ENCODE results near the gene ANXA10. TPM values are rescaled to one million over a fixed set of nuclear protein-coding genes. Genes with fewer than 3 reads are reported as not detected.
"Not testable (repeated sequence)": the region's sequence is repeated elsewhere in the genome, so short reads cannot be mapped to it uniquely, and the experiment has no call there.

ANXA10 gene
- polyA plus RNA-seq, 2 donors, result 0.02 to 0.51 TPM

- no peaks in the 10 kb centered on the region for H3K9me3 ChIP-seq (ENCODE audit: control insufficient read depth in 2 of 2, insufficient read depth in 1 of 2, low read depth in 1 of 2, low read length in 1 of 2)
These were observed 17.2 kb downstream of the ANXA10 start for GRCh38 chr4:168109527-168109926.

GRCh38 chr4:168113059-168113458, 20.7 kb downstream of the ANXA10 start:
- H3K4me1 ChIP-seq (ENCODE audit: control insufficient read depth in 2 of 2, insufficient read depth in 2 of 2, low read length in 1 of 2); H3K27me3 ChIP-seq (ENCODE audit: control insufficient read depth in 1 of 2, insufficient read depth in 2 of 2, low read length in 2 of 2); H3K36me3 ChIP-seq (ENCODE audit: control insufficient read depth in 2 of 2, insufficient read depth in 2 of 2, low read length in 1 of 2); H3K9me3 ChIP-seq (ENCODE audit: control insufficient read depth in 2 of 2, insufficient read depth in 1 of 2, low read depth in 1 of 2, low read length in 1 of 2); H3K27ac ChIP-seq (ENCODE audit: low read depth in 2 of 2, low read length in 1 of 2); H3K4me3 ChIP-seq (ENCODE audit: low read depth in 1 of 2, low read length in 2 of 2): not testable (repeated sequence)
- WGBS, 2 donors, result 65% methylated on average over 1 of the region's 1 CpG

More at GRCh38 chr4:168109527-168109926, 17.2 kb downstream of the ANXA10 start:
- no peaks in the 10 kb centered on the region for H3K27me3 ChIP-seq (ENCODE audit: control insufficient read depth in 1 of 2, insufficient read depth in 2 of 2, low read length in 2 of 2)
- H3K27ac ChIP-seq (ENCODE audit: low read depth in 2 of 2, low read length in 1 of 2), result no peak overlapping the region
- H3K4me1 ChIP-seq (ENCODE audit: control insufficient read depth in 2 of 2, insufficient read depth in 2 of 2, low read length in 1 of 2), result no peaks in the 10 kb centered on the region
- H3K4me3 ChIP-seq (ENCODE audit: low read depth in 1 of 2, low read length in 2 of 2), result no peak overlapping the region
- no peaks in the 10 kb centered on the region for H3K36me3 ChIP-seq (ENCODE audit: control insufficient read depth in 2 of 2, insufficient read depth in 2 of 2, low read length in 1 of 2)

- Histone ChIP-seq H3K9me3 (ENCODE audit: control insufficient read depth in 2 of 2, insufficient read depth in 1 of 2, low read depth in 1 of 2, low read length in 1 of 2) (no peaks in the 10 kb centered on the region), H3K4me1 (ENCODE audit: control insufficient read depth in 2 of 2, insufficient read depth in 2 of 2, low read length in 1 of 2) (no peaks in the 10 kb centered on the region), H3K27ac (ENCODE audit: low read depth in 2 of 2, low read length in 1 of 2) (no peak overlapping the region), H3K27me3 (ENCODE audit: control insufficient read depth in 1 of 2, insufficient read depth in 2 of 2, low read length in 2 of 2) (no peaks in the 10 kb centered on the region), H3K4me3 (ENCODE audit: low read depth in 1 of 2, low read length in 2 of 2) (no peak overlapping the region), H3K36me3 (ENCODE audit: control insufficient read depth in 2 of 2, insufficient read depth in 2 of 2, low read length in 1 of 2) (no peaks in the 10 kb centered on the region)
- 87 to 88% methylated on average over 1 of the region's 1 CpG for WGBS, 2 donors
These were observed 25.8 kb downstream of the ANXA10 start for GRCh38 chr4:168118116-168118655.

GRCh38 chr4:168119100-168119499, 26.8 kb downstream of the ANXA10 start:
- Histone ChIP-seq H3K27me3 (ENCODE audit: control insufficient read depth in 1 of 2, insufficient read depth in 2 of 2, low read length in 2 of 2) (no peaks in the 10 kb centered on the region), H3K4me1 (ENCODE audit: control insufficient read depth in 2 of 2, insufficient read depth in 2 of 2, low read length in 1 of 2) (no peaks in the 10 kb centered on the region), H3K9me3 (ENCODE audit: control insufficient read depth in 2 of 2, insufficient read depth in 1 of 2, low read depth in 1 of 2, low read length in 1 of 2) (no peaks in the 10 kb centered on the region), H3K36me3 (ENCODE audit: control insufficient read depth in 2 of 2, insufficient read depth in 2 of 2, low read length in 1 of 2) (no peaks in the 10 kb centered on the region), H3K27ac (ENCODE audit: low read depth in 2 of 2, low read length in 1 of 2) (no peak overlapping the region), H3K4me3 (ENCODE audit: low read depth in 1 of 2, low read length in 2 of 2) (no peak overlapping the region)
- 44 to 49% methylated on average over 1 of the region's 1 CpG for WGBS, 2 donors

GRCh38 chr4:168119890-168120289, 27.6 kb downstream of the ANXA10 start:
- no peak overlapping the region for H3K27ac ChIP-seq (ENCODE audit: low read depth in 2 of 2, low read length in 1 of 2)
- H3K4me1 ChIP-seq (ENCODE audit: control insufficient read depth in 2 of 2, insufficient read depth in 2 of 2, low read length in 1 of 2), result no peaks in the 10 kb centered on the region
- WGBS, 2 donors, result 64 to 72% methylated on average over 3 of the region's 3 CpGs
- no peaks in the 10 kb centered on the region for H3K9me3 ChIP-seq (ENCODE audit: control insufficient read depth in 2 of 2, insufficient read depth in 1 of 2, low read depth in 1 of 2, low read length in 1 of 2)
- no peaks in the 10 kb centered on the region for H3K36me3 ChIP-seq (ENCODE audit: control insufficient read depth in 2 of 2, insufficient read depth in 2 of 2, low read length in 1 of 2)
- no peak overlapping the region for H3K4me3 ChIP-seq (ENCODE audit: low read depth in 1 of 2, low read length in 2 of 2)
- no peaks in the 10 kb centered on the region for H3K27me3 ChIP-seq (ENCODE audit: control insufficient read depth in 1 of 2, insufficient read depth in 2 of 2, low read length in 2 of 2)

GRCh38 chr4:168120811-168121210, 28.5 kb downstream of the ANXA10 start:
- 71 to 73% methylated on average over 1 of the region's 1 CpG for WGBS, 2 donors
- H3K4me1 ChIP-seq (ENCODE audit: control insufficient read depth in 2 of 2, insufficient read depth in 2 of 2, low read length in 1 of 2), result no peaks in the 10 kb centered on the region
- H3K27me3 ChIP-seq (ENCODE audit: control insufficient read depth in 1 of 2, insufficient read depth in 2 of 2, low read length in 2 of 2), result no peaks in the 10 kb centered on the region
- no peaks in the 10 kb centered on the region for H3K9me3 ChIP-seq (ENCODE audit: control insufficient read depth in 2 of 2, insufficient read depth in 1 of 2, low read depth in 1 of 2, low read length in 1 of 2)
- no peak overlapping the region for H3K27ac ChIP-seq (ENCODE audit: low read depth in 2 of 2, low read length in 1 of 2)
- H3K4me3 ChIP-seq (ENCODE audit: low read depth in 1 of 2, low read length in 2 of 2), result no peak overlapping the region
- H3K36me3 ChIP-seq (ENCODE audit: control insufficient read depth in 2 of 2, insufficient read depth in 2 of 2, low read length in 1 of 2), result no peaks in the 10 kb centered on the region

- Histone ChIP-seq H3K27ac (ENCODE audit: low read depth in 2 of 2, low read length in 1 of 2) (no peak overlapping the region), H3K36me3 (ENCODE audit: control insufficient read depth in 2 of 2, insufficient read depth in 2 of 2, low read length in 1 of 2) (no peaks in the 10 kb centered on the region), H3K4me3 (ENCODE audit: low read depth in 1 of 2, low read length in 2 of 2) (no peak overlapping the region), H3K27me3 (ENCODE audit: control insufficient read depth in 1 of 2, insufficient read depth in 2 of 2, low read length in 2 of 2) (no peaks in the 10 kb centered on the region), H3K9me3 (ENCODE audit: control insufficient read depth in 2 of 2, insufficient read depth in 1 of 2, low read depth in 1 of 2, low read length in 1 of 2) (no peaks in the 10 kb centered on the region), H3K4me1 (ENCODE audit: control insufficient read depth in 2 of 2, insufficient read depth in 2 of 2, low read length in 1 of 2) (no peaks in the 10 kb centered on the region)
- 76 to 85% methylated on average over 5 of the region's 5 CpGs for WGBS, 2 donors
These were observed 31.8 kb downstream of the ANXA10 start for GRCh38 chr4:168124008-168124641.

- H3K27ac ChIP-seq (ENCODE audit: low read depth in 2 of 2, low read length in 1 of 2), result no peak overlapping the region
- no peak overlapping the region for H3K4me3 ChIP-seq (ENCODE audit: low read depth in 1 of 2, low read length in 2 of 2)
- 70 to 78% methylated on average over 2 of the region's 2 CpGs for WGBS, 2 donors
- no peaks in the 10 kb centered on the region for H3K36me3 ChIP-seq (ENCODE audit: control insufficient read depth in 2 of 2, insufficient read depth in 2 of 2, low read length in 1 of 2)
- no peaks in the 10 kb centered on the region for H3K9me3 ChIP-seq (ENCODE audit: control insufficient read depth in 2 of 2, insufficient read depth in 1 of 2, low read depth in 1 of 2, low read length in 1 of 2)
- no peaks in the 10 kb centered on the region for H3K27me3 ChIP-seq (ENCODE audit: control insufficient read depth in 1 of 2, insufficient read depth in 2 of 2, low read length in 2 of 2)
- H3K4me1 ChIP-seq (ENCODE audit: control insufficient read depth in 2 of 2, insufficient read depth in 2 of 2, low read length in 1 of 2), result no peaks in the 10 kb centered on the region
These were observed 34.6 kb downstream of the ANXA10 start for GRCh38 chr4:168126952-168127351.

- Histone ChIP-seq H3K9me3 (ENCODE audit: control insufficient read depth in 2 of 2, insufficient read depth in 1 of 2, low read depth in 1 of 2, low read length in 1 of 2) (no peaks in the 10 kb centered on the region), H3K27me3 (ENCODE audit: control insufficient read depth in 1 of 2, insufficient read depth in 2 of 2, low read length in 2 of 2) (no peaks in the 10 kb centered on the region), H3K4me1 (ENCODE audit: control insufficient read depth in 2 of 2, insufficient read depth in 2 of 2, low read length in 1 of 2) (no peaks in the 10 kb centered on the region), H3K27ac (ENCODE audit: low read depth in 2 of 2, low read length in 1 of 2) (no peak overlapping the region), H3K36me3 (ENCODE audit: control insufficient read depth in 2 of 2, insufficient read depth in 2 of 2, low read length in 1 of 2) (no peaks in the 10 kb centered on the region), H3K4me3 (ENCODE audit: low read depth in 1 of 2, low read length in 2 of 2) (no peak overlapping the region)
These were observed 36.3 kb downstream of the ANXA10 start for GRCh38 chr4:168128601-168129000.

- WGBS, 2 donors, result 33 to 38% methylated on average over 6 of the region's 6 CpGs
- Histone ChIP-seq H3K36me3 (ENCODE audit: control insufficient read depth in 2 of 2, insufficient read depth in 2 of 2, low read length in 1 of 2) (no peaks in the 10 kb centered on the region), H3K27me3 (ENCODE audit: control insufficient read depth in 1 of 2, insufficient read depth in 2 of 2, low read length in 2 of 2) (no peaks in the 10 kb centered on the region), H3K27ac (ENCODE audit: low read depth in 2 of 2, low read length in 1 of 2) (no peak overlapping the region), H3K4me3 (ENCODE audit: low read depth in 1 of 2, low read length in 2 of 2) (no peak overlapping the region), H3K4me1 (ENCODE audit: control insufficient read depth in 2 of 2, insufficient read depth in 2 of 2, low read length in 1 of 2) (no peaks in the 10 kb centered on the region), H3K9me3 (ENCODE audit: control insufficient read depth in 2 of 2, insufficient read depth in 1 of 2, low read depth in 1 of 2, low read length in 1 of 2) (no peaks in the 10 kb centered on the region)
These were observed 36.9 kb downstream of the ANXA10 start for GRCh38 chr4:168129046-168129772.
